ENCODE results near the gene HEY2.
"Not testable (repeated sequence)": the region's sequence is repeated elsewhere in the genome, so short reads cannot be mapped to it uniquely, and the experiment has no call there.

Gene HEY2

DNA sequence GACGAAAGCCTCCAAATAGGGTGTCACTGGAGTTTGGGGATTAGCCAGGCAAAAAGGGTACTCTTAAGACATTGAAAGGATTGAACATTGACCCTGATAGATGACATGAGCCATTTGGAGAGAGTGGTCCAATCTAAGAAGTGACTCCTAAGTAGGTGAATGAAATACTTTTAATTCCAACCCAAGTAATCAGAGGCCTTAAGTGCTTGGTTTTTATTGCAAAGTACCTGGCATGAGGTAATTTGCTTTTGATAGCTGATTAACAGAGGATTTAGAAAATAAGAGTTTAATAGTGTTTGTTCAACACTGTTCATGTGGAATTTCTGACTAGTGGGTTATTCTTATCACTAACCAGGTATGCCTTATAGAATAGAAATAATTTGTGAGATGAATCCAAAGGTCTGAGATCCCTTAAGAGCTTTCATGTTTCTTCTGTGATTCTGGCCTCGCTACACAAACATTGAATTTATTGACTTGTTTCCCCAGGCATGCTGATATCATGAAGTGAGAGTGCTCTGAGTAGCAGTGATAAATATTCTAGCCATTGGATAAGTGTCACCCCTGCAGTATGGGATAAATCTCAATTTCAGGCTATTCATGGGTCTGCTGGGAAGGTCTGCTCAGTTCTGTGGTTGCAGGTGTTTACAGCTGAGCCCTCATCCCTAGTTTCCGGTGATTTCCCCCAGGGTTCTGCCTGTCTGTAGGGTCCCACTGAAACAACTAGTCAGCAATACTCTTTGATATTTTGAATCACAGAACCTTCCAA lies 47.9 kb downstream of the HEY2 start:
- no peak overlapping the region for H3K4me3 Mint-ChIP-seq
- no peak overlapping the region for H3K27ac Mint-ChIP-seq (ENCODE audit: low read depth)
- no peak for DNase-seq (ENCODE audit: low spot score in 2 of 2)
- H3K9me3 Mint-ChIP-seq: no peaks in the 10 kb centered on the region
- H3K27me3 Mint-ChIP-seq: no peaks in the 10 kb centered on the region
- peaks cover 7% of the 10 kb centered on the region for H3K36me3 Mint-ChIP-seq (ENCODE audit: insufficient read depth)
- peaks cover 46% of the 10 kb centered on the region for H3K4me1 Mint-ChIP-seq
- ATAC-seq (replicated peaks; ENCODE audit: extremely low read depth, poor library complexity, severe bottlenecking): no peak

DNA sequence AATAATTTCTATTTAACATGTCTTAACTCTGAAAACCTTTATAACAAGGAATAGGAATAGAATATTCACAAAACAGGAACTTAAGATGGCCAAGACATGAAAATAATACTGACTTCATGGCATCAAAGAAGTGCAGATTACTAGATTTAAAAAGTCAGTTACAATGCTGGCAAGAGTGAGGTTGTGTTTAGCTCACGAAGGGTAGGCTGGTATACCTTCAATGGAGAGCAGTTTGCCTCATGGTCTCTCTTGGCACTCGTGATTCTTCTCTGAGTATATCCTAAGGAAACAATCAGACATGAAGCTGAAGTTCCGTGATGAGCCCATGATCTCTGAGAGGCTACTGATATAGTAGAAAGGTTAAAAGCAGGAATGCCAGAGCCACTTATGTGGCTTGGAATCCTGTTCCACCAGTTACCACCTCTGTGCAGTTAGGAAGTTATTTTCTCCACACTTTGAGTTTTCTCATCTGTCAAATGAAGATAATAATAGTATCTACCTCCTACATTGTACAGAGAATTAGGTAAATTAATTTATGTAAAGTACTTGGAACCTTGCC lies 48.5 kb downstream of the HEY2 start:
- Mint-ChIP-seq H3K4me1 (peaks cover 45% of the 10 kb centered on the region), H3K9me3 (no peaks in the 10 kb centered on the region), H3K4me3 (no peak overlapping the region), H3K27me3 (no peaks in the 10 kb centered on the region), H3K36me3 (ENCODE audit: insufficient read depth) (peaks cover 5% of the 10 kb centered on the region), H3K27ac (ENCODE audit: low read depth) (no peak overlapping the region)
- DNase-seq (ENCODE audit: low spot score in 2 of 2) (no peak), ATAC-seq (replicated peaks; ENCODE audit: extremely low read depth, poor library complexity, severe bottlenecking) (no peak)

DNA sequence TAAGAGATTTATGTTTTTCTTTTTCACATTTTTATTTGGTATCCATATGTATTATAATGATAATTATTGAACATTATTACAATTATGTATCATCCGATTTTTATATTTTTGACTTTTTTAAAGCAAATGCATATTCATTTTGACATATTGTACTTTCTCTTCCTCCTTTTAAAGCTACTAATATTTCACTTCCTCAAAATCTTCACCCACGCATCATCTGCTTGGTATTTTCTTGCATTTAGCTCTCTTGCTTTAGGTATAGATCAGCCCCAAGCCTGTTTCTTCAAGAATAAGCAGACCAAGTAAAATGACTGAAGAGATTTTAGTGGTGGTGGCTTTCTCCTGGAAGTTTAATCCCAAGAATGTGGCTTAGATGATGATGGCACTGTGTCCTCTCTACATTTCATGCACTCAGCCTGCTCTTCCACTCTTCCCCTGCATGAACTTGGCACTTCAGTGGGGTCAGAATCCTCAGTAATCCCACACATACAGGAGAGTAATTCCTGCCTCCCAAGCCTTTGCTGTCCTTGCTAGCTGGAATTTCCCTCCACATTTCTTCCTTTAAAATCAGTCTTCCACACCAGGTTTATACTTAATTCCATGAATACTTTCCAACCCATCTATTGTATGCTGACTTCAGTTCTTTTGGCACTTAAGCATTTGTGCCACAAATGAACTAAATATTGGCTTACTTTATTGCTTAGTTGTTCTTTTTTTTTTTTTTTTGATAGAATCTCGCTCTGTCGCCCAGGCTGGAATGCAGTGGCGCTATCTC lies 49.5 kb downstream of the HEY2 start:
- H3K4me3 Mint-ChIP-seq: no peak overlapping the region
- ATAC-seq (replicated peaks; ENCODE audit: extremely low read depth, poor library complexity, severe bottlenecking) (no peak), DNase-seq (ENCODE audit: low spot score in 2 of 2) (no peak)
- peaks cover 5% of the 10 kb centered on the region for H3K36me3 Mint-ChIP-seq (ENCODE audit: insufficient read depth)
- no peaks in the 10 kb centered on the region for H3K9me3 Mint-ChIP-seq
- no peaks in the 10 kb centered on the region for H3K27me3 Mint-ChIP-seq
- H3K27ac Mint-ChIP-seq (ENCODE audit: low read depth): no peak overlapping the region
- H3K4me1 Mint-ChIP-seq: peaks cover 44% of the 10 kb centered on the region

DNA sequence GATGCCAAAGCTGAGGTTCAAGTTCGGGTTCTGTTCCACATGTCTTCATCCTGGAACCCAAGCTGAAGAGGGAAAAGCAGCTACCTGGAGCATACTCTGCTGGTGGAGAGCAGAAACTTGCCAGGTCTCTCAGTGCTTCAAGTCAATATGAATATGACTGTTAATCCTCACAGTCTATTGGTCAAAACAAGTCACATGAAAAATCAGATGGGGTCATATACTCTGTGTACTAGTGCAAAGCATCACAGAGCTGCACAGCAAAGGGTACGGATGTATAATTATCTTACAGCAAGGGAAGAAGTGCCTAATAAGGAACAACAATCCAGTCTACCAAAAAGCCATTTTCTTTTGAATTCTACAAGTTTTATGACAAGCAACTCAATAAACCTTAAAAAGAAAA lies 53.0 kb downstream of the HEY2 start:
- Mint-ChIP-seq H3K27me3 (no peaks in the 10 kb centered on the region), H3K4me3 (no peak overlapping the region), H3K36me3 (ENCODE audit: insufficient read depth) (peaks cover 7% of the 10 kb centered on the region), H3K27ac (ENCODE audit: low read depth) (no peak overlapping the region), H3K9me3 (no peaks in the 10 kb centered on the region), H3K4me1 (peaks cover 48% of the 10 kb centered on the region)
- DNase-seq (ENCODE audit: low spot score in 2 of 2) (no peak), ATAC-seq (replicated peaks; ENCODE audit: extremely low read depth, poor library complexity, severe bottlenecking) (no peak)

DNA sequence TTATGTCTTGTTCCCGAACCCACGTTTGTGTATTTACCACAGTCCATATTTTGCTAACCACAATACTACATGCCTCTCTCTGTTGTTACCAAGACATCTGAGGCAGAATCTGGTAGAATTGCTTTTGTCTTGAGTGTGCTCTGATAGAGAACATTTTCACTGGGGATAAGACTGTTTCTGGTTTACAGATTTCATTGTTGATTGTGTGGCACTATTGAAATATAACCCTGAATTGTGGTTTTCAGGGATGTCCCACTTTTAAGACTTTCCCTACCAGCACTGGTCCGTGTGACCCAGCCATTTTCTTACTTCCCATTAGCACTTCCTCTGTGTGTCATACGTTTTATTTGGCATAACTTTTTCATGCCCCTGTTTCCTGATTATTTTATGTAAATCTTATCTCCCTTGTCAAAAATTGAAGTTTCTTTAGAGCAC lies 53.5 kb downstream of the HEY2 start:
- Mint-ChIP-seq H3K27ac (ENCODE audit: low read depth) (peak overlapping the region; percentile 6), H3K4me1 (peaks cover 48% of the 10 kb centered on the region), H3K36me3 (ENCODE audit: insufficient read depth) (peaks cover 5% of the 10 kb centered on the region), H3K4me3 (no peak overlapping the region), H3K27me3 (no peaks in the 10 kb centered on the region), H3K9me3 (no peaks in the 10 kb centered on the region)
- DNase-seq (ENCODE audit: low spot score in 2 of 2) (no peak), ATAC-seq (replicated peaks; ENCODE audit: extremely low read depth, poor library complexity, severe bottlenecking) (no peak)

DNA sequence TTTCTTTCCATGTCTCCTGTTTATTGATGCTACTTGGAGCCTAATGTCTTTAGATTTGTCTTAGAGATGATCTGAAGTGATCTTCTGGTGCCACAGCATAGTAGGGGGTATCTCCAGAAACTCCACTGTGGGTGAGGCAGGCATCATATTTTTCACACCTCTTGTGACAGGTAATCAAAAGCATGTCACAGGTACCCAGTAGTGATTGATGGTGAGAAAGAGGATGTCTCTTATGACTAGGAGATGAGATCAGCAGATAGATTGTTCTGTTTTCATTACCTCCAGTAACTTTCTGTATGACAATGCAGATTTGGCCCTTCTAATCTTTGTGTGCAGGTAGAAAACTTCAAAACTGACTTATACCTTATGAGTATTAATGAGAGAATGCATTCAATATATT lies 54.8 kb downstream of the HEY2 start:
- peak; percentile 76 for ATAC-seq (replicated peaks; ENCODE audit: extremely low read depth, poor library complexity, severe bottlenecking)
- H3K27ac Mint-ChIP-seq (ENCODE audit: low read depth): peak overlapping the region; percentile 6
- peaks cover 54% of the 10 kb centered on the region for H3K4me1 Mint-ChIP-seq
- no peak overlapping the region for H3K4me3 Mint-ChIP-seq
- H3K9me3 Mint-ChIP-seq: no peaks in the 10 kb centered on the region
- no peaks in the 10 kb centered on the region for H3K27me3 Mint-ChIP-seq
- peaks cover 7% of the 10 kb centered on the region for H3K36me3 Mint-ChIP-seq (ENCODE audit: insufficient read depth)
- DNase-seq (ENCODE audit: low spot score in 2 of 2): no peak

DNA sequence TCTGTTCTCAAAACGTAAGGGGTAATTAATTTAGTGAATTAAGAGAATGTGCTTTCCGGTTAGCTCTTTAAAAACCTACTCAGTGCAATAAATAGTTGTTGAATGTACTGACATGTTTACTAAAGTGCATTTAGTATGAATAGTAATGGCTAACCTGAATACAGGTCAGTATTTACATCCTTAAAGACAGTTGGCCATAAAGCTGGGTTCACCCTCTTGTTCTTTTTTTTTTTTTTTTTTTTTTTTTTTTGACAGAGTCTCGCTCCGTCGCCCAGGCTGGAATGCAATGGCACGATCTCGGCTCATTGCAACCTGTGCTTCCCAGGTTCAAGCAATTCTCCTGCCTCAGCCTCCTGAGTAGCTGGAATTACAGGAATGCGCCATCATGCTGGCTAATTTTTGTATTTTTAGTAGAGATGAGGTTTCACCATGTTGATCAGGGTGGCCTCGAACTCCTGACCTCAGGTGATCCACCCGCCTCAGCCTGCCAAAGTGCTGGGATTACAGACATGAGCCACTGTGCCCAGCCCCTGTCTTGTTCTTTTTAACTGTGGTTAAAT lies 55.5 kb downstream of the HEY2 start:
- DNase-seq (ENCODE audit: low spot score in 2 of 2); ATAC-seq (replicated peaks; ENCODE audit: extremely low read depth, poor library complexity, severe bottlenecking); H3K36me3 Mint-ChIP-seq (ENCODE audit: insufficient read depth); H3K27ac Mint-ChIP-seq (ENCODE audit: low read depth); H3K9me3 Mint-ChIP-seq; H3K4me3 Mint-ChIP-seq; H3K27me3 Mint-ChIP-seq: not testable (repeated sequence)
- H3K4me1 Mint-ChIP-seq: peaks cover 53% of the 10 kb centered on the region

DNA sequence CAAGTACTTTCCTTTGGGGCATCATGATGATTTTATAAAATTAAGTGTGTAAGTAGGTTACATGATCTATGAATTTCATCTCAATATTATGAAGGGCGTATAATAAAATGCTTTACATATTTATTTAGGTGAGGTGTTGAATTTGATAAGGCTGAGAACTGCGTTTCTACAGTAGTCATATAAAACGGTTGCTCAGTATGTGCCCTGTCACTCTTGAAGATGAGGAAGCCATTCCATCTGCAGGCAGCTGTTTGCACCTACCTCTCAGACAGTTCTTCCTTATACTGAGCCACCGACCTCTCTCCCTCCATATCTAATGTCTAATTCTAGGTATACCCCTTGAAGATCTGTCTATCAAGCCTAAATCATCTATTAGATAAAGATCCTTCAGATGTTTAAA lies 57.4 kb downstream of the HEY2 start:
- Mint-ChIP-seq H3K4me1 (peaks cover 62% of the 10 kb centered on the region), H3K27ac (ENCODE audit: low read depth) (no peak overlapping the region), H3K36me3 (ENCODE audit: insufficient read depth) (peaks cover 7% of the 10 kb centered on the region), H3K27me3 (no peaks in the 10 kb centered on the region), H3K4me3 (no peak overlapping the region), H3K9me3 (no peaks in the 10 kb centered on the region)
- DNase-seq (ENCODE audit: low spot score in 2 of 2) (no peak), ATAC-seq (replicated peaks; ENCODE audit: extremely low read depth, poor library complexity, severe bottlenecking) (no peak)

DNA sequence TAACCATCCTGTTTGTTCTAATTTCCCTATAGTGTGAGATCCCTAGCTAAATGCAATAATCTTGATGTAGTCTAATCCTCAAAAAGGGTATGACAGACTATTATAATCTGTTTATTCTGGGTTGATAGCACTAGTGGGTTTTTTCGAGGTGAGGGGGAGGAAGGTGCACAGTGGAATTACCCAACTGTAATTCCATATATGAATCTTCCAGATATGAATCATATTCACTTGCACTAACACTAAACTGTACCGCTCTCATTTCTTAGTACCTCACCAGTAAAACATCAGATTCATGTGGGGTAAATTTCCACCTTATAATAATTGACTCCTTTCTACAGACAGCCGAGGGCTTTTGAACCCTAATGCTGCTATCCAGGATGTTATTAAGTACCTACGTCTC lies 57.9 kb downstream of the HEY2 start:
- H3K4me3 Mint-ChIP-seq: no peak overlapping the region

DNA sequence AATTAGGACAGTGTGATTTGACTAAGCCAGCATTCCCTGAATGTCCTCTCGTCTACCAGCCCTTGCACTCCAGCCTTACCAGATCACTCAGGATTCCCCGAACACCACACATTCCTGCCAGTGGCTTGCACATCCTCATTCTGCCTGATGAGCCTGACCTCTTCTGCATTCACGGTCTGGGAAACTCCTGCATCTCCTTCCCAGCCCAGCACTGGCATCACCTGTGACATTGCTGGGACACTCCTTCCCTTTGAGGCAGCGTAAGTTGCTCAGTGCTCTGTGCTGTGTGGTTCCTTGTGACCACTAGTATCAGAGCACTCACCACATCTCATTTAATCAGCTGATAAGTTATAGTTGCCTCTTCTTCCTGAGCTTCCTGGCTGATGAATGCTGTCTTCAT lies 58.6 kb downstream of the HEY2 start:
- Mint-ChIP-seq H3K9me3 (no peaks in the 10 kb centered on the region), H3K27me3 (no peaks in the 10 kb centered on the region), H3K27ac (ENCODE audit: low read depth) (peak overlapping the region; percentile 4), H3K4me3 (no peak overlapping the region), H3K36me3 (ENCODE audit: insufficient read depth) (peaks cover 5% of the 10 kb centered on the region), H3K4me1 (peaks cover 64% of the 10 kb centered on the region)
- DNase-seq (ENCODE audit: low spot score in 2 of 2) (no peak), ATAC-seq (replicated peaks; ENCODE audit: extremely low read depth, poor library complexity, severe bottlenecking) (no peak)

More for the DNA sequence above, 57.9 kb downstream of the HEY2 start:
- H3K27ac Mint-ChIP-seq (ENCODE audit: low read depth): peak overlapping the region; percentile 4
- peaks cover 63% of the 10 kb centered on the region for H3K4me1 Mint-ChIP-seq
- H3K27me3 Mint-ChIP-seq: no peaks in the 10 kb centered on the region
- peaks cover 5% of the 10 kb centered on the region for H3K36me3 Mint-ChIP-seq (ENCODE audit: insufficient read depth)
- DNase-seq (ENCODE audit: low spot score in 2 of 2) (no peak), ATAC-seq (replicated peaks; ENCODE audit: extremely low read depth, poor library complexity, severe bottlenecking) (no peak)
- H3K9me3 Mint-ChIP-seq: no peaks in the 10 kb centered on the region

DNA sequence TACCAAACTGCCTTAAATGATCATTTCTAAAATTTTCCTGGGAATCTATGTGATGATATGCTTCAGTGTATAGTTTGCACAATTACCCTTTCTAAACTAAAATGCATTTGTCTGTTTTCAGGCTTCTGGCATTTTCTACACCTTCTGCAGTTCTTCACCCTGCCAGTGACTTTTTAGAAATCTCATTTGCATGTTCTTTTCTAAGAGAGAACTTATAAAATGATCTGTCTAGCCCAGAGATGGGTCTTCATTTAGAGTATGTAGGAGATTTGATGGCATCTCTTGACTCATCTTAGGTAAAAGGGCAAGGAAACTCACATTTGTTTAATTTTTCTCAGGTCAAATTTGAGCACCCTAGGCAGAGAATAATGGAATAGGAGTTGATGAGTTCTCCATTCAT lies 59.2 kb downstream of the HEY2 start:
- peaks cover 7% of the 10 kb centered on the region for H3K36me3 Mint-ChIP-seq (ENCODE audit: insufficient read depth)
- DNase-seq (ENCODE audit: low spot score in 2 of 2): no peak
- H3K4me1 Mint-ChIP-seq: peaks cover 59% of the 10 kb centered on the region
- no peak overlapping the region for H3K4me3 Mint-ChIP-seq
- H3K9me3 Mint-ChIP-seq: no peaks in the 10 kb centered on the region
- H3K27me3 Mint-ChIP-seq: no peaks in the 10 kb centered on the region
- peak overlapping the region; percentile 4 for H3K27ac Mint-ChIP-seq (ENCODE audit: low read depth)
- no peak for ATAC-seq (replicated peaks; ENCODE audit: extremely low read depth, poor library complexity, severe bottlenecking)

DNA sequence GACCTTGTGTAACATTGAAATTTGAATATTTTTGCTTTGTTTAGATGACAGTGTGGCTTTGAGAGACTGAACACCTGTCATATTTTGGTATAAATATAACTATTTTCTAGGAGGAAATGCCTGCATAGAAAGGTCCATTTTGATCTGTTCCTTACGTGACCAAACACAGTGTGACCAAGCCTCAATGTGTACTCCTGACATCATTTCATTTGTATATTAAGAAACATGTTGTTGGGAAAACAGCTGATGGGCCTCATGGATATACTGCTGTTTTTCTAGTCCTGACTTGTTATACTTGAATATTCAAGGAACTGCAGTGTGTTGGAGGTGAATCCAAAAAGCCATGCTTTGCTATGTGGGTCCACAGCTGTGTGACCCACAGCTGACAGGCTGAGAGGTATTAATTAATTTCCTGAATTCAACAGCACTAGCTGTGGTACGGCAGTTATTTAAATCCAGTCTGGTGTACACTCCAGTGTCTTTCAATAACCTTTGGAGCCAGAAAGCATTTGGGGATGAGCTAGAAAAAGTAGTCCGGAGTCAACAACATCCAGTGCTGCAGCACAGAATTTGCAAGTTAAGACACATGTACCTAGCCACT lies 60.2 kb downstream of the HEY2 start:
- peaks cover 55% of the 10 kb centered on the region for H3K4me1 Mint-ChIP-seq
- H3K27me3 Mint-ChIP-seq: no peaks in the 10 kb centered on the region
- no peak overlapping the region for H3K4me3 Mint-ChIP-seq

More for the DNA sequence above, 60.2 kb downstream of the HEY2 start:
- DNase-seq (ENCODE audit: low spot score in 2 of 2): no peak
- no peak overlapping the region for H3K27ac Mint-ChIP-seq (ENCODE audit: low read depth)
- H3K36me3 Mint-ChIP-seq (ENCODE audit: insufficient read depth): peaks cover 5% of the 10 kb centered on the region
- no peaks in the 10 kb centered on the region for H3K9me3 Mint-ChIP-seq
- no peak for ATAC-seq (replicated peaks; ENCODE audit: extremely low read depth, poor library complexity, severe bottlenecking)
